Endothelial cell of umbilical vein (primary cell): ENCODE measurements around the gene RBL1.

Source experiments
- CTCF ChIP-seq, 2 donors: IDR thresholded peaks; 1 replicate in 1 of 2; 2 replicates in 1 of 2; pipeline ENCODE4 v1.5.1; 2011; ENCODE audit warnings: low read length in 2 of 2, mild to moderate bottlenecking in 2 of 2, moderate library complexity in 2 of 2, control low read depth in 1 of 2, inconsistent platforms in 1 of 2, low read depth in 1 of 2; ENCODE audit not compliant: insufficient read depth in 1 of 2; ENCODE audit errors: extremely low read depth in 1 of 2
- EZH2 ChIP-seq: IDR thresholded peaks from 2 replicates; pipeline ENCODE4 v1.6.1; 2012; ENCODE audit warnings: borderline replicate concordance, low read depth, mild to moderate bottlenecking, moderate library complexity, low read length, inconsistent platforms; ENCODE audit not compliant: severe bottlenecking
- FOS ChIP-seq: IDR thresholded peaks from 2 replicates; pipeline ENCODE4 v1.6.1; 2011; ENCODE audit warnings: mild to moderate bottlenecking, low read length, moderate library complexity, borderline replicate concordance; ENCODE audit not compliant: insufficient read depth
- GATA2 ChIP-seq: IDR thresholded peaks from 2 replicates; pipeline ENCODE4 v1.7.0; 2011; ENCODE audit warnings: low read depth, mild to moderate bottlenecking, moderate library complexity, mixed read lengths, low read length; ENCODE audit not compliant: insufficient read length, insufficient read depth
- JUN ChIP-seq: IDR thresholded peaks from 2 replicates; pipeline ENCODE4 v1.6.1; 2011; ENCODE audit warnings: borderline replicate concordance, low read depth; ENCODE audit not compliant: insufficient read length, insufficient read depth
- MYC ChIP-seq: IDR thresholded peaks from one replicate; pipeline ENCODE4 v1.6.1; 2011; ENCODE audit warnings: mild to moderate bottlenecking, low read depth, low read length
- POLR2A ChIP-seq: IDR thresholded peaks from 2 replicates; pipeline ENCODE4 v1.6.1; 2012; ENCODE audit warnings: low read depth, mild to moderate bottlenecking, control low read depth, low read length
- POLR2AphosphoS5 ChIP-seq: IDR thresholded peaks from 2 replicates; pipeline ENCODE4 v1.6.1; 2012; ENCODE audit warnings: low read depth, mild to moderate bottlenecking, control low read depth, low read length, moderate library complexity; ENCODE audit not compliant: insufficient read depth
- TF ChIP-seq, protein P1 (sequence below): IDR thresholded peaks from 2 replicates; pipeline ENCODE4 v1.6.1; 2011; ENCODE audit not compliant: insufficient read depth, insufficient read length

- no peak for TF ChIP-seq CTCF (IDR thresholded peaks at IDR 0.05; ENCODE audit: extremely low read depth in 1 of 2, insufficient read depth in 1 of 2, low read depth in 1 of 2, low read length in 2 of 2)
- no peak for TF ChIP-seq JUN
- no peak for TF ChIP-seq POLR2A
- TF ChIP-seq GATA2 = no peak
- TF ChIP-seq, protein P1, sequence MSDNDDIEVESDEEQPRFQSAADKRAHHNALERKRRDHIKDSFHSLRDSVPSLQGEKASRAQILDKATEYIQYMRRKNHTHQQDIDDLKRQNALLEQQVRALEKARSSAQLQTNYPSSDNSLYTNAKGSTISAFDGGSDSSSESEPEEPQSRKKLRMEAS = no peak
- TF ChIP-seq FOS = no peak
- no peak for TF ChIP-seq EZH2
- no peak for TF ChIP-seq POLR2AphosphoS5
- no peak for TF ChIP-seq MYC
These were observed 98.7 kb downstream of the RBL1 start for GRCh38 chr20:36997121-36997520.
